ENCODE data around the gene SYNDIG1L. TPM values are rescaled to one million over a fixed set of nuclear protein-coding genes. Genes with fewer than 3 reads are reported as not detected.
"Not testable (repeated sequence)": the region's sequence is repeated elsewhere in the genome, so short reads cannot be mapped to it uniquely, and the experiment has no call there.

Gene SYNDIG1L
- total and polyA plus RNA-seq, 2 of the 4 experiments (the other 2 are of a cell fraction), result not detected

GRCh38 chr14:74381571-74381970, 44.4 kb downstream of the SYNDIG1L start:
- H3K4me3 ChIP-seq (ENCODE audit: insufficient read depth, low read depth, low read length); H3K9me1 ChIP-seq (ENCODE audit: insufficient read depth, low read length); in situ Hi-C loops (cut with MboI; ENCODE audit: low sequenced_read_pairs); H3K4me1 ChIP-seq (ENCODE audit: control insufficient read depth, insufficient read depth, low read length); H3K79me1 ChIP-seq (ENCODE audit: low read depth in 1 of 2, low read length in 2 of 2); H2AFZ ChIP-seq (replicated peaks; ENCODE audit: low read length, poor library complexity); H4K8ac ChIP-seq (ENCODE audit: low read depth in 2 of 2, low read length in 2 of 2); H2BK120ac ChIP-seq (ENCODE audit: low read depth, low read length); H3K18ac ChIP-seq (ENCODE audit: low read depth, low read length); H3K27ac ChIP-seq (ENCODE audit: insufficient read depth, low read length); H3K4ac ChIP-seq (ENCODE audit: low read depth, low read length); H4K5ac ChIP-seq (ENCODE audit: low read depth, low read length); ATAC-seq (ENCODE audit: low read depth); H2AK5ac ChIP-seq (ENCODE audit: low read depth, low read length); DNase-seq; dilution Hi-C loops (cut with HindIII; ENCODE audit: low sequenced_read_pairs, unreplicated experiment); BruUV-seq (replicated peaks); H2BK20ac ChIP-seq (ENCODE audit: low read depth, low read length); H3K14ac ChIP-seq (replicated peaks; ENCODE audit: low read depth, low read length); intact Hi-C loops (cut with micrococcal nuclease); CTCF ChIA-PET; H3K9ac ChIP-seq (ENCODE audit: low read depth, low read length); H3K56ac ChIP-seq (ENCODE audit: extremely low read depth, insufficient read depth, low read length); H3K36me3 ChIP-seq (ENCODE audit: control insufficient read depth, insufficient read depth, low read length); H3K27me3 ChIP-seq (ENCODE audit: control insufficient read depth, insufficient read depth, low read length); H4K20me1 ChIP-seq (ENCODE audit: insufficient read depth, low read length); H3K9me3 ChIP-seq (ENCODE audit: control insufficient read depth, insufficient read depth, low read length); H2BK15ac ChIP-seq (ENCODE audit: low read depth, low read length); H2BK5ac ChIP-seq (ENCODE audit: low read depth, low read length, poor library complexity, severe bottlenecking); H3K23ac ChIP-seq (ENCODE audit: low read depth, low read length); H2AK9ac ChIP-seq (replicated peaks; ENCODE audit: low read depth, low read length, poor library complexity); H4K91ac ChIP-seq (ENCODE audit: insufficient read depth, low read depth, low read length); H3K4me2 ChIP-seq (ENCODE audit: low read depth, low read length): not testable (repeated sequence)
- POLR2A ChIA-PET (ENCODE audit: unreplicated experiment), result interaction anchor here (0.5 kb wide), 1 partner anchor 9 kb away, joined by 13 read pairs; no protein-coding TSS in a partner anchor
- no CpG with 5 or more reads among the region's 10 CpGs for WGBS, 2 experiments (ENCODE audit: extremely low coverage in 2 of 2, insufficient read length in 1 of 2)
